Sciatic nerve (tissue), 2 donors: Measurements from ENCODE around the gene NOC2L. TPM values are rescaled to one million over a fixed set of nuclear protein-coding genes. Genes with fewer than 3 reads are reported as not detected.

Experiments
- ATAC-seq: fragments of 200-7000 bp; cut with Tn5 transposase; one replicate; pipeline ENCODE4 v1.9.1; 2020; ENCODE audit warnings: mild to moderate bottlenecking, moderate library complexity
- DNase-seq: peaks from one replicate; pipeline ENCODE4 v3.0.0-alpha.2; 2020; ENCODE audit warnings: low spot score
- intact Hi-C: fragments of 100-400 bp; cut with DNase I; formaldehyde crosslinking; loops from one replicate; pipeline ENCODE4 v1.14.2; 2022
- total RNA-seq: library from RNA; stranded (reverse); fragmentation: NEBNext Ultra II Directional; extraction: Animal tissue kit (Norgen Biotek cat#: 25700); gene quantifications from one replicate; pipeline ENCODE4 v1.2.1, GENCODE V29; 2021
- donor health status: DM: no; HTN: no; CAD: no.
- donor health status: DM: no; HTN: no; CAD: no.

Gene NOC2L
- total RNA-seq, 1 donor from 2014 or later = 43.7 TPM

DNA sequence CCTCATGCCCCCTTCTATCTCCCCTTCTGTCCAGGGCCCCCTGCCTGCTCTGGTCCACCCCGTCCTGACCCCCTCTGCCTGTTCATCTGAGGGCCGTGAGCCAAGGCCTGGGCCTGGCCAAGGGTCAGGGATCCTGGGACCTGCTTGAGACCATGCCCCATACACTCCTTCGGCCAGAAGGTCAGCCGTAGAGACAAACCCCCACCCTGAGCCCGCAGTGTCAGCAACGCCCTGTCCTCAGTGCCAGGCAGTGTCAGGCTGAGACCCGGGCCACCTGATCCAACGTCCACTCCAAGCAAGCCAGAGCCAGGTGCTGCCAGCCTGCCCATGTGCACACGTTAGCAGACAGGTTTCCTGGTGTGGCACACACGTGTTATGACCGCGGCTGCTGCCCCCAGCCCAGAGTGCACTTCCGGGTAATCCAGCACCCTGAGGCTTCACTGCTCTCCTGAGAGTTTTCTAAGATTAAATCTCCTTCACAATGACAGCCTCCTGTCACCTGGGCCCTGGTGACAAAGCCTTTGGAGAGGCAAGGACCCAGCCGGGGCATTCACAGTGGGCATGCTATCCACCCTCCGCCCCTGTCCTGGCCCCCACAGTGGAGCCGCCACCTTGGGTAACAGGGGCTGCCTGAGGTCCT lies 45.4 kb downstream of the NOC2L start:
- DNase-seq (no peak), ATAC-seq (no peak)
- intact Hi-C loops = no loop called here

DNA sequence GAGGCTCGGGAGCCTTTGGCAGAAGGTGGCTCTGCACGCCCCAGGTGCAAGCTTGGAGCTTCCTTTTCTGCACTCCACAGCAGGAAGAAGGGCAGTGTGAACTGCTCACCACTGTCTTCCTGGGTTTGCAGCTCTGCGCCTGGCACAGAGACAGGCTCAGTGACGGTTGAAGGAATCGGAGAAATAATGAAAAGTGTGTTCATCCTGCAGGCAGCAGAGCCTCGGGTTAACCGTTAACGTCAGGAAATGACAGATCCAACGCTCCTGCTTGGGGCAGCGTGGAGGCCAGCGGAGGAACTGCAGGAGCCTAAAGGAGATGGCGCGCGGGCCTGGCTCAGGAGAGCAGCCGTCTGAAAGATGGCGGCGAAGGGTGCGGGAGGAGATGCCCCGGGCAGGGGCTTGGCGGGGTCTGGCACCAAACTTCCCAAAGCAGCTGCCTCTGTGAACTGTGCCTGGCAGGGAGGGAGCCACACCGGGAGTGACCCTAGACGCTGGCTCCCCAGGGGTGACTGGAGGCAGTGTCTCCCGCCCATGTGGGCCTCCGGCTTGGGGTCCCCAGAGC lies 46.2 kb downstream of the NOC2L start:
- no peak for ATAC-seq
- DNase-seq = no peak
- intact Hi-C loops = no loop called here

DNA sequence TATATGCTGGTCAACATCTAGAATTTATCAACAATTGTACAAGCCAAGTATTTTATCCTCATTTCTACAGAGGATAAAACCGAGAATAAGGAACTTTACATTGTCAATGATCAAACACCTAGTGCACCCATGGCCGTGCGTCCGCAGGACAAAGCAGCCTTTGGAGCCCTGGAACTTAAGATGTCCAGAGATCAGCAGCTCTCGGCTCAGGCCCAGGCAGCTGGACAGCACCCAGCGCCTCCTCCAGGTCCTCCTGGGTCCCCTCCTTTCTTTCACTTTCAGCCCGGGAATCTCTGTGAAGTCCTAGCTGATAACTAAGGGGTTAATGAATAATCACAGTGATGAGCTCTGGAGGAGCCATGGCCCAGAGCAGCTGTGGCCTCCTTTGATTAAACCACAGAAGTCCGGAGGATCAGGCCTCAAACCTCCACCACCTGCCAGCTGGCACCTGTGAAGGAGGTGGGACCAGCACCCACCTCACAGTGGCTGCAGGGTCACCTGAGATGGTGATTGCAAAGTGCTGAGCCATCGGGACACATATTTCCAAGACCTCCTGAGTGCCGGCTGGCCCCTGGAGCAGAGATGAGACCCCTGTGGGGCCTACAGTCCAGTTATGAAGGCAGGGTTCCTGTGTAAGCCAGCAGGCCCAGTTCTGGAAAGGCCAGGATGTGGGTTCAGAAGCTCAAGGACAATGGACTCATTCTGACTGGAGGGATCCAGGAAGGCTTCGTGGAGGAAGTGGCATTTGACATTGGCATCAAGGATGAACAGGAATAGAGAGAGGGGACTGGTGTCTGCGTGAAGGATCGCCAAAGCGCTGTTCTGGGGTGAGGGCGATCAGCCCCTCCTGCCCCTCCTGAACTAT lies 46.9 kb downstream of the NOC2L start:
- ATAC-seq = no peak
- intact Hi-C loops = no loop called here
- no peak for DNase-seq

DNA sequence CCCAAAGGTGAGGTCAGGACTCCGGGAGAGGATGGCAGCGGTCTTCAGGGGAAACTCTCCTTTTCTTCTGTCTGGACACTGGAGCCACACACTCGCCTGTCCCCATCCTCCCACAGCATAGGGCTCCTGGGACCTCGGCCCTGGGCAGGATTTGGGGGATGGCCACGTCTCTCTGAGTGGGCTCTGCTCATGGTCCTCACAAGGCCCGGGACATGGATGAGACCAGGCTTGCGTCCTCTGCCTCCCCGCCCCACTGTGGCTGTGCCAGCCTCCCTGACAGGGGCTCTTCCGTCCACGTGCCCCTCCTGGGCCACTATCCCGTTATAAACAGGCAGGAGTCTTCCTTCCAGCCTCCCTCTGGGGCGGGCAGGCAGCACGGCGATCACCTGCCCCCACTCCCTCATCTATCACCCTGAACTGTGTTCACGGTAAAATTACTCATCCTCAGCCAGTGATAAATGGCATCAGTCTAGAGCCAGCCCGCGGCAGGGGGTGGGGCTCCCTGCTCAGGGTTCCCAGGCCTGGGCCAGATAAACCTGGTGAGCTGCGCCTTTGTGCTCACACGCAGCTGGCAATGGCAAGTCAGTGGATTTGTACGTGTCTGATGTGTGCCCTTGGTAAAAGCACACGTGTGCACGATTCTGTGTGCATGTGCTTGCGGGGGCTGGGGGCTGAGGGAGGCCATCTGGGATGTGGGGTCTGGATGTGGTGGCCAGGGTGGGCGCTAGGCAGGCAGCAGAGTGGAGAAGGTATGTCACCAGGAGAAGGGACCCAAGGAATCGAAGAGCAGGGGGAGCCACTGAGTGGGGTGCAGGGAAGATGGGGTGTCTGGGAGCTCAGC lies 48.0 kb downstream of the NOC2L start:
- ATAC-seq (no peak), DNase-seq (no peak)
- intact Hi-C loops = no loop called here

DNA sequence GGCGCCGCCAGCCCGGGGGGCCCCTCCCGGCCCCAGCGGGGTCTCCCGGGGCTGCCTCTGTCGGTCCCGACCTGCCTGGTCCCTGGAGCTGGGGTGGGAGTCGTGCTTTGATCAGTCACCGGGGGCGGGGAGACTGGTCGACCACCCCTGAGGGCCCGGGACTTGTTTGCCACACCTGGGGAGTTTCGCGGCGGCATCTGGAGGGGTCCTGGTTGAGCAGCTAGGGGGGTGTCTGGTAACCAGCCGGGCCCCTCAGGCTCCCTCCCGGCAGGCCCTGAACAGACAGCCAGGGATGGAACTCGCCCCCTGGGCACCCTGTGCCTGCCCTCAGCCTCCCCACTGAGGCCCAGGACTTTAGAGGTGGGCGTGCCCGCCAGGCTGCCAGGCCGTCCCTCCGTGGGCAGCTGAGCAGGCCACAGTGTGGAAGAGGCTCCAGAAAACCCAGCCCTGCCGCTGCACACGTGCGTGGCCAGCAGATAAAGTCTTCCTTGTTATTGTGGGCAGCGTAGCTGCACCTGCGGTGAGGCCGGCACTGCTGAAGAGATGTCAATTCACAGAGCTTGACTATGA lies 48.7 kb downstream of the NOC2L start:
- DNase-seq = peak; percentile 60
- no peak for ATAC-seq
- intact Hi-C loops = no loop called here

DNA sequence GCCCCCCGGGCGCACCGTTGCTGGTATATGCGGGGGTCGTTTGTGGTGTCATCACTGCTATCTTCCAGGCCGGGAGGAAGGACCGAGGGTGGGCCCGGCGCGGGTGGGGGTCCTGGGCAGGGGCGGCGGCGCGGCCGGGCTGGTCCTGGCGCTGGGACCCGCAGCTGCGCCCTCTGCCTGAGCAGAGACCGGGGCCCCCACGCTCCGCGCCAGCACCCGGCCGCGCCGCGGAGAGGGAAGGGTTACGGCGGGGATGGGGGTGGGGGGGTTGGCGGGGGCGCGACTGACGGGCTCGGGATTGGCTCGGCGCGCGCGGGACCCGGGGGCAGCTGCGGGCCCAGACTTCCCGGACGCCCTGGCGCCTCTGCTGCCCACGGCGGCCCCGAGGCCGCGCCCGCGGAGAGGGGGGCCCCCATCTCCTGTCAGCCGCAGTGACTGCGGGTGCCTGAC lies 49.2 kb downstream of the NOC2L start:
- intact Hi-C loops = no loop called here
- no peak for ATAC-seq
- no peak for DNase-seq

DNA sequence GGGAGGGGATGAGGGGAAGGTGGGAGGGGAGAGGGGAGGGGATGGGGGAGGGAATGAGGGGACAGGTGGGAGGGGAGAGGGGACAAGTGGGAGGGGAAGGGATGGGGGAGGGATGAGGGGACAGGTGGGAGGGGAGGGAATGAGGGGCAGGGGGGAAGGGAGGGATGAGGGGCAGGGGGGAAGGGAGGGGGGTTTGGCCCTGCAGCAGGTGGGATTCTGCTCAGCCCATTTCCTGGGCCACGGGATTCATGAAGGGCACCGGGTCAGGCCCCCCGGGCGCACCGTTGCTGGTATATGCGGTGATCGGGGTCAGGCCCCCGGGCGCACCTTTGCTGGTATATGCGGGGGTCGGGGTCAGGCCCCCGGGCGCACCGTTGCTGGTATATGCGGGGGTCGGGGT lies 50.4 kb downstream of the NOC2L start:
- ATAC-seq = no peak
- DNase-seq = no peak
- intact Hi-C loops = no loop called here

DNA sequence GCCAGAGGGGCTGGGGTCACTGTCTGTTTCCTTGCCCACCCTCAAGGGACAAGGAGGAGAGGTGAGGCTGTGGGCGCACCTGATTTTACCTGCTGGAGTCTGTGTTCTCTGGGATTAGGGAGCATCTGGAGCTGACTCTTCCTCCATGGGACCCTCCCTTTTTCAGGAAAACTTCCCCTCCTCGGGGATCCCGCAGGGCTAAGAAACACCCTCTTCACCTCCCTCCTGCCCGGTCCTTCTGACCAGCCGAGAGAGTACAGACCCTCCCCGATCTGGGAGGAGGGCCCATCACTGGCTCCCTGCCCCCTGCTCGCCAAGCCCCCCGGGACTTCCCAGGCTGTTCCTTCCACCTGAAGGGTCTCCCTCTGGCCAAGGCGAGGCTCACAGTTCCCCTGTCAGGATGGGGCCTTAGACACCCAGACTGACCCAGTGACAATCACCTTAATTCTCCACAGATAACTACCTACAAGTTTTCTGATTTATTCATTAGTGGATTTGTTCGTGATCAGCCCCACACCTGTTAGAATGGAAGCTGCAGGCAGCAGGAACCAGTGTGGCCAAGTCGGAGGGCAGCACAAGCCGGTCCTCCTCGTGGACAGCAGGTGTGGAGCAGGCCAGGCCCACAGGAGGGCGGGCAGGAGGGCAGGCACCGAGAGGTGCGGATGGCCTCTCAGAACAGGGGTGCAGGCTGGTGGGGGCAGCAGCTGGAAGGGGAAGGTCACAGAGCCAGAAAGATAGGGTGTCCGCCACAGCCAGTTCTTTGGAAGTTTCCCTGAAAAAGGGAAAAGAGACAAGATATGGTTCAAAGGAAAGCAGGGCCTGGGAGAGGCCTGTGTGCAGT lies 51.2 kb downstream of the NOC2L start:
- no peak for ATAC-seq
- intact Hi-C loops = no loop called here
- peak; percentile 56 for DNase-seq

DNA sequence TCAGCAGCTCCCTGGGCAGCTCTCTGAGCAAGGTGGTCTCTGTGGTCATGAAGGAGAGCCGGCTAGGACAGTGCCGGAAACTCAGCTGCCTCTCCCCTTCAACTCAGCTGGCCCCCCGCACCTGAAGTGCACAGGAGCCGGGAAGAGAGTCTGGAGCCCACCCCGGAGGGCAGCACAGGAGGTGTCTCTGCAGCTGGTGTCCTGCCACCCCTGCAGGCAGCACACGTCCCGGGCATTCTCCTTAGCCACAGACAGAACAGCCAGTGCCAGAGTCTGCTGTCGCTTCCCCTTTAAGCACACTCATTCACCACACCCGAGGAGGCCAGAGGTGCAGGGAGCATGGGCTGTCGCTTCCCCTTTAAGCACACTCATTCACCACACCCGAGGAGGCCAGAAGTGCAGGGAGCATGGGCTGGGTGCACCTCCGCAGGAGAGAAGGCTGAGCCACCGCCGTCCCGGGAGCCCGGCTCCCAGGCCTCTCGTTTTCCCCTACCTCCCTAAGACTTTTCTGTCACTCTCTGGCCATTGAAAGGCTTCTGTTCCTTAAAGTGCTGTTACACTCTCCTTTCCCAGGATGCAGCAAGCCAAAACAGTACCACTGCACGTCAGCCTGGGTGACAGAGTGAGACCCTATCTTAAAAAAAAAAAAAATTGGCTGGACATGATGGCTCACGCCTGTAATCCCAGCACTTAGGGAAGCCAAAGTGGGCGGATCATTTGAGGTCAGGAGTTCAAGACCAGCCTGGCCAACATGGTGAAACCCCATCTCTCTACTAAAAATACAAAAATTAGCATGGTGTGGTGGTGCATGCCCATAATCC lies 52.2 kb downstream of the NOC2L start:
- ATAC-seq (no peak), DNase-seq (peak; percentile 58)
- intact Hi-C loops = no loop called here

DNA sequence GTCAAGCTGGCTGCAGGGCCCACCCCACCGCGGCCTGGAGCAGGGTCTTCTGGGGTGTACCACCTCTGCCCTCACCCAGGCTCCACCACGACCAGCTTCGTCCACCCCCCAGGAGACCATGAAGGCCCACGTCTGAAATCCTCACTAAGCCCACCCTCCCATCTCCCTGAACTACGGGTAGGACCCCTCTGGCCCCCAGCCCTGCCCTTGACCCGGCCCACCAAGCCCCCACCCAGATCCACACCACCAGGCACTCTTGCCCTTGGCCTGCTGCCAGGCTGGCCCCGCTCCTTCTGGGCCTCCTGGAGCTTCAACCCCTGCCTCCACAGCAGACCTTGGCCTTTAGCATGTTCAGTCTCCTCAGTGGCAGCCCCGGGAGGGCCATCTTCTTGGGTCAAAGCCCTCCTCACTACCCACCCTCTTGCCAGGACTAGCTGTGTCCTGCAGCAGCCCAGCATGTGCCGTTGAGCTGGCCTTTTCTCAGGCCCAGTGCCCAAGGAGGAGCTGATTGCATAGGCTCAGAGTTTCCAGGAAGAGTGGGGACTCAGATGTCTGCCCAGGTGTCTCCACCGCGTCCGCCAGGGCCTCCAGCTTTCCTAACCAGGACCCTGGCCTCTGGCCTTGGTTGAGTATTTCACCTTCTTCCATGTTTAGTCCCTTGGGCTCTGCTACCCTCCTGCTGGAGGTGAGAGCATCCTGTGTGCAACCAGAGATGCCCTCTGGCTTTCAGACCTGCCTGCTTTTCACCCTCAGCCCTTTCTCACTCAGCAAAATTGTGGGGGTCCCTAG lies 53.1 kb downstream of the NOC2L start:
- DNase-seq (peak; percentile 62), ATAC-seq (no peak)
- intact Hi-C loops = no loop called here

DNA sequence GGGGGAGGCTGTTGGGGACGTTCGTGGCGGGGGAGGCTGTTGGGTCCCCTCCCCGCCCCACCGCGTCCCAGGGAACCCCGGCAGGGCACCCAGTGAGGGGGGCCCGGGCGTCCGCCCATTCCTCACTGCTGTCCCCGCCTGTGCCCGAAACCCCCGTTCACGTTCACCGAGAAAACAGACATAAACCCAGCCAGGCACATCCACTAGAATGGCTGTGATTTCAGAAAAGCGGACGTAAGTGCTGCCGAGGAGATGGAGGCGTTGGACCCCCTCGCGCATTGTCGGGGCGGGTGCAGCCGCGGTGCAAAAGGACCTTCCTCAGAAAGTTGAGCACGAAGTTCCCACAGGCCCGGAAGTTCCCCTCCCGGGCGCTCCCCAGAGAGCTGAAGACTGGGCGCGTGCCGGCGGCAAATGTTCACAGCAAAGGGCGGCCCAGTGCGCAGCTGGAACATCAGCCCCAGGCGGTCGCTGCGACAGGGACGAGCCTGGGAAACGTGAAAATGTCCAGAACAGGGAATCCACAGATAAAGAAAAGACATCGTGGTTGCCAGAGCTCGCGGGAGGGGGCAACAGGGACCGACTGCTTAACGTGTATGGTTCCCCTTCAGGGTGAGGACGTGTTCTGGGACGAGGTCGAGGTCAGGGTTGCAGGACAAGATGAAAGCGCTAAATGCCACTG lies 53.8 kb downstream of the NOC2L start:
- intact Hi-C loops = no loop called here
- ATAC-seq (peak; percentile 57), DNase-seq (peak; percentile 70)

DNA sequence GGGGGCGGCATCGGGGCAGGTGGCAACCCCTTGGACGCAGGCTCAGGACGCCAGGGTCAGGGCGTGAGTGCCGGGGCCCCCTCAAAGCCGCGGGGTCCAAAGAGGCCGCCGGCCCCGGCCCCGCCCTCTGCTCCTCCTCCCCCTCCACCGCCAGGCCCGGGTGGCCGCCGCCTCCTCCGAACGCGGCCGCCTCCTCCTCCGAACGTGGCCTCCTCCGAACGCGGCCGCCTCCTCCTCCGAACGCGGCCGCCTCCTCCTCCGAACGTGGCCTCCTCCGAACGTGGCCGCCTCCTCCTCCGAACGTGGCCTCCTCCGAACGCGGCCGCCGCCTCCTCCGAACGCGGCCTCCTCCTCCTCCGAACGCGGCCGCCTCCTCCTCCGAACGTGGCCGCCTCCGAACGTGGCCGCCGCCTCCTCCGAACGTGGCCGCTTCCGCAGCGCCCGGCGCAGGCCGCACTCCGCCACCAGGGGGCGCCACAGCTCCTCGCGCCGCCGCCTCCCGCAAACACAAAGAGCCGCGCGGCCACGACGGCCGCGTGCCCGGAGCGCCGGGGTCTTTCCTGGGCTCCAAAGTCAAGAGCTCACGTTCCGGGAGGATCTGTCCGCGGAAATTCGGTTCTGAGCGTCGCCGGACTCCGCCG lies 54.6 kb downstream of the NOC2L start:
- DNase-seq (peak; percentile 87), ATAC-seq (peak; percentile 77)
- intact Hi-C loops = no loop called here

DNA sequence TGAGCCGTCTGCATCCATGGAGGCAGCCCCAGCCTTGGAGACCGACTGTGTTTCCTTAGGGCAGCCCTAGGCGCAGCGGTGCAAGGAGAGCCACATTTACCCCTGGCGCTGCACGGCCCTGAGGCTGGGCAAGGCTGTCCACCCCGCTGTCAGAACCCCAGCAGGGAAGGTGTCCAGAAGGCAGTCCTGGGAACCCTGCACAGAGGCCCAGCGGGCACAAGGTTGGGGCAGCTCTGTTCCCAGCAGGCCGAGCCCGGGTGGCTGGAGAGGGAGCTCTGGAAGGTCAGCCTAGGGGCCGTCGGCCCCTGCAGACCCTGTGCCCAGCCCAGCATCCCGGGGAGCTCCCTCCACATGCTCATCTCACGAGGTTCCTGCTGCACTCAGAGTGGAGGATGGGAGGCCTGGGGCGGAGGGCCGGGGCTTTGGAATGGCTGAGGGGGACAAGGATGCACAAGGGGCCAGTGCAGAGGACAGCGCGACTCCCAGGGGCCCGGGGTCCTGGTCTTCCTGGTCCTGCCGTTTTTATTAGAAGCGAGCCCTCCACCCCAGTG lies 55.3 kb downstream of the NOC2L start:
- DNase-seq = no peak
- intact Hi-C loops = no loop called here

DNA sequence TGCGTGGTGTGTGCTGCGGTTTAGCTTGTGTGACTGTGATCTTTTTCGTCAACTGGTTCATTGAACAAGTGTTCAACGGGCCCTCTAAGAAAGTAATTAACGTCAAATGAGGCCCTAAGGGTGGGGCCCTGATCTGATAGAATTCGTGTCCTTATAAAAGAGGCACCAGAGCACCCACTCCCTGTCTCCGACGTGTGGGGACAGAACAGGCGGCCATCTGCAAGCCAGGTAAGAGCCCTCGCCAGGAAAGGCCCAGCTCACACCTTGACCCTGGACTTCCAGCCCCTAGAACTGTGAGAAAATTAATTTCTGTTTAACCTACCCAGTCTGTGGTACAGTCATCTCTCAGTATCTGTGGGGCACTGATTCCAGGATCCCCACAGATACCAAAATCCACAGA lies 55.8 kb downstream of the NOC2L start:
- intact Hi-C loops = no loop called here
- no peak for ATAC-seq
- no peak for DNase-seq

More for the DNA sequence above, 55.3 kb downstream of the NOC2L start:
- ATAC-seq = peak; percentile 16

DNA sequence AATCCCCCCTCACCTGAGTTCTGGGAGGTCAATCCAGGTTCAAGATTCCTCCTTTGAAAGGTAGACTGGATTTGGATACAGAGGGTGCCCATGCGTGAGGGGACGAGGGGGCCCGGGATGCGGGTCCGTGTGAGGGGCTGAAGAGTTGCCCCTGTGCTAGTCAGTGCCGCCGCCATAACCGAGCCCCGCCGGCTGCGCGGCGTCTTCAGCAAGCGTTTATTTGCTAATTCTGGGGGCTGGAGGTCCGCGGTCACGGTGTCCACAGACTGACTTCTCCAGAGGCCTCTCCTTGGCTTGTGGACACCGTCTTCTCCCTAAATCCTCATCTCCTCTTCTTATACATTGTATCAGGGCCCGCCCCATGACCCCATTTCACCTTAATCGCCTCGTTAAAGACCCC lies 56.3 kb downstream of the NOC2L start:
- no peak for DNase-seq
- intact Hi-C loops = no loop called here
- ATAC-seq = no peak
